OCI-LY7 (cell line): Measurements from ENCODE around the gene STAMBPL1. TPM values are rescaled to one million over a fixed set of nuclear protein-coding genes. Genes with fewer than 3 reads are reported as not detected.
"Not testable (repeated sequence)": the region's sequence is repeated elsewhere in the genome, so short reads cannot be mapped to it uniquely, and the experiment has no call there.

Experiments
- BruUV-seq: library from RNA; stranded (reverse); fragments of 400-500 nt; replicated peaks from 2 replicates; lab custom pipeline; 2021; lab: Mats Ljungman, UMichigan
- CTCF ChIA-PET: fragments of 300-600 bp; sonication (Branson Sonifier 250); formaldehyde crosslinking; loops from one replicate; lab custom pipeline; 2022; ENCODE audit warnings: antibody characterized with exemption; ENCODE audit not compliant: unreplicated experiment; lab: Charles Lee
- POLR2A ChIA-PET: fragments of 300-600 bp; sonication (Branson Sonifier 250); formaldehyde crosslinking; loops from one replicate; lab custom pipeline; 2022; ENCODE audit warnings: antibody characterized with exemption; lab: Charles Lee
- DNase-seq: peaks from one replicate; pipeline ENCODE4 v3.0.0-alpha.2; 2015; ENCODE audit warnings: low spot score
- H2AFZ ChIP-seq: fragments of 200-600 bp; sonication (generic), shearing (Covaris generic); 2 replicates; pipeline ENCODE4 v1.6.1; 2014; ENCODE audit warnings: mild to moderate bottlenecking, antibody characterized with exemption, low read length, moderate library complexity
- H3K27ac ChIP-seq: fragments of 200-600 bp; sonication (generic); 2 replicates; pipeline ENCODE4 v1.5.1; 2014; ENCODE audit warnings: mixed run types, low read depth, mild to moderate bottlenecking, moderate library complexity, low read length, inconsistent platforms; ENCODE audit not compliant: poor library complexity, severe bottlenecking
- H3K36me3 ChIP-seq: fragments of 200-600 bp; sonication (generic); 2 replicates; pipeline ENCODE4 v1.6.1; 2014; ENCODE audit warnings: mild to moderate bottlenecking, antibody characterized with exemption, low read length, moderate library complexity, mixed read lengths; ENCODE audit not compliant: insufficient read depth
- H3K4me1 ChIP-seq: fragments of 200-600 bp; sonication (generic); 2 replicates; pipeline ENCODE4 v1.5.1; 2014; ENCODE audit warnings: mild to moderate bottlenecking, low read length; ENCODE audit not compliant: insufficient read depth, poor library complexity, severe bottlenecking
- H3K4me2 ChIP-seq: fragments of 200-600 bp; sonication (generic); 2 replicates; pipeline ENCODE4 v1.6.1; 2014; ENCODE audit warnings: mild to moderate bottlenecking, low read length
- H3K4me3 ChIP-seq: fragments of 200-600 bp; sonication (generic); 2 replicates; pipeline ENCODE4 v1.5.1; 2014; ENCODE audit warnings: mild to moderate bottlenecking, low read depth, low read length; ENCODE audit not compliant: poor library complexity, severe bottlenecking
- H3K79me2 ChIP-seq: fragments of 200-600 bp; sonication (generic); 2 replicates; pipeline ENCODE4 v1.6.1; 2016; ENCODE audit warnings: low read depth, mild to moderate bottlenecking, low read length, moderate library complexity, mixed read lengths; ENCODE audit not compliant: insufficient read depth
- H3K9me2 ChIP-seq: fragments of 200-600 bp; sonication (generic); 2 replicates; pipeline ENCODE4 v1.6.1; 2016; ENCODE audit warnings: mild to moderate bottlenecking, low read length, mixed read lengths; ENCODE audit not compliant: insufficient read depth
- H3K9me3 ChIP-seq: fragments of 200-600 bp; sonication (generic); 2 replicates; pipeline ENCODE4 v1.6.1; 2014; ENCODE audit warnings: mild to moderate bottlenecking, mixed run types, low read length, mixed read lengths
- H4K20me1 ChIP-seq: fragments of 200-600 bp; sonication (generic); 2 replicates; pipeline ENCODE4 v1.6.1; 2014; ENCODE audit warnings: mild to moderate bottlenecking, antibody characterized with exemption, low read length, moderate library complexity, mixed read lengths; ENCODE audit not compliant: insufficient read depth
- CTCF ChIP-seq: fragments of 200-600 bp; sonication (generic); conservative IDR thresholded peaks from 2 replicates; pipeline ENCODE4 v1.5.1; 2014; ENCODE audit warnings: mild to moderate bottlenecking, antibody characterized with exemption, low read length, moderate library complexity, mixed read lengths
- EZH2phosphoT487 ChIP-seq: fragments of 200-600 bp; sonication (generic); IDR thresholded peaks from 2 replicates; pipeline ENCODE4 v1.6.1; 2018; ENCODE audit warnings: low read depth, borderline replicate concordance, mild to moderate bottlenecking, mixed run types, antibody characterized with exemption, low read length, moderate library complexity, mixed read lengths
- intact Hi-C: fragments of 100-400 bp; cut with micrococcal nuclease; formaldehyde crosslinking; loops from one replicate; pipeline ENCODE4 v1.10.0; 2022; ENCODE audit not compliant: unreplicated experiment
- total RNA-seq, 2 experiments: library from RNA; depleted of rRNA in 1 of 2; stranded (reverse); fragments of >200 nt in 1 of 2; shearing (Covaris generic) in 1 of 2; gene quantifications; 2 replicates each; pipeline ENCODE4 v1.2.3, GENCODE V29; 2014 to 2022

STAMBPL1 gene
- total RNA-seq, 2 experiments from 2014 or later = 44.4 to 47.2 TPM

- H3K9me3 ChIP-seq = no peaks in the 10 kb centered on the region
- H3K9me2 ChIP-seq = no peaks in the 10 kb centered on the region
- DNase-seq = no peak
- POLR2A ChIA-PET = interaction anchor here (0.7 to 17.8 kb wide), 13 partner anchors 8 to 496 kb away, joined by 3 to 201 read pairs (median 4); partner anchors contain the start of gene FAS
- H3K4me1 ChIP-seq = peaks cover 78% of the 10 kb centered on the region
- H2AFZ ChIP-seq = peak overlapping the region; percentile 85; the same call in 1 of the 2 replicates
- CTCF ChIA-PET = no interaction called here
- H3K4me2 ChIP-seq = peak overlapping the region; percentile 92
- intact Hi-C loops = loop anchor here (2.0 to 10.0 kb wide), 7 partner anchors 47 to 1787 kb away; partner anchors contain the start of genes ATAD1, GLUD1 and SHLD2
- no peaks in the 10 kb centered on the region for H3K36me3 ChIP-seq
- H3K4me3 ChIP-seq = peak overlapping the region; percentile 80
- BruUV-seq = no TSS peak
- H3K27ac ChIP-seq = peak overlapping the region; percentile 93
- no peak for TF ChIP-seq CTCF
- no peak for TF ChIP-seq EZH2phosphoT487
- no peaks in the 10 kb centered on the region for H4K20me1 ChIP-seq
- H3K79me2 ChIP-seq = peaks cover 61% of the 10 kb centered on the region
Observed at GRCh38 chr10:88881922-88882645, 2.0 kb downstream of the STAMBPL1 start.

GRCh38 chr10:88882646-88883447, 2.8 kb downstream of the STAMBPL1 start:
- Histone ChIP-seq H2AFZ (peak overlapping the region; percentile 85; the same call in 1 of the 2 replicates), H3K27ac (peak overlapping the region; percentile 93), H3K4me2 (peak overlapping the region; percentile 92), H3K4me1 (peaks cover 78% of the 10 kb centered on the region), H3K4me3 (peak overlapping the region; percentile 80), H3K79me2 (peaks cover 69% of the 10 kb centered on the region)
- DNase-seq, H3K9me2 ChIP-seq, H3K9me3 ChIP-seq, CTCF ChIA-PET, H4K20me1 ChIP-seq, H3K36me3 ChIP-seq: not testable (repeated sequence)
- TSS peak; percentile 3 for BruUV-seq
- POLR2A ChIA-PET = interaction anchor here (0.6 to 17.8 kb wide), 10 partner anchors 10 to 497 kb away, joined by 3 to 201 read pairs (median 9); partner anchors contain the start of gene FAS
- intact Hi-C loops = loop anchor here (5.0 to 10.0 kb wide), 4 partner anchors 496 to 1788 kb away; partner anchors contain the start of genes ATAD1, GLUD1 and SHLD2

- Histone ChIP-seq H4K20me1 (no peaks in the 10 kb centered on the region), H3K9me2 (no peaks in the 10 kb centered on the region), H3K9me3 (no peaks in the 10 kb centered on the region), H3K4me3 (peak overlapping the region; percentile 80), H3K4me1 (peaks cover 78% of the 10 kb centered on the region), H3K4me2 (peak overlapping the region; percentile 92), H3K36me3 (no peaks in the 10 kb centered on the region), H3K27ac (peak overlapping the region; percentile 93), H3K79me2 (peaks cover 74% of the 10 kb centered on the region), H2AFZ (no peak overlapping the region; the same call in 1 of the 2 replicates)
- intact Hi-C loops = loop anchor here (5.0 to 10.0 kb wide), 4 partner anchors 496 to 1789 kb away; partner anchors contain the start of genes ATAD1, GLUD1 and SHLD2
- BruUV-seq = no TSS peak
- CTCF ChIA-PET = no interaction called here
- peak; percentile 48 for DNase-seq
- TF ChIP-seq EZH2phosphoT487 (no peak), CTCF (no peak)
- POLR2A ChIA-PET = interaction anchor here (0.6 to 17.8 kb wide), 7 partner anchors 14 to 109 kb away, joined by 5 to 201 read pairs (median 10); partner anchors contain the start of gene FAS
Observed at GRCh38 chr10:88883448-88883809, 3.4 kb downstream of the STAMBPL1 start.
